Measurements from ENCODE around the gene TRPM3. TPM values are rescaled to one million over a fixed set of nuclear protein-coding genes. Genes with fewer than 3 reads are reported as not detected.

The TRPM3 gene
- total and polyA plus RNA-seq, 9 of the 15 experiments (the other 6 are each of a cell fraction or from before 2014, with no cell fraction given), result 0.04 TPM; not detected in 8

- intact Hi-C loops (cut with micrococcal nuclease), result no loop called here
- Histone ChIP-seq H3K27ac (ENCODE audit: extremely low read depth, low read depth, low read length) (no peak overlapping the region), H3K36me3 (ENCODE audit: control insufficient read depth, insufficient read depth, low read length) (no peaks in the 10 kb centered on the region), H2AFZ (ENCODE audit: low read depth, low read length) (no peak overlapping the region), H4K20me1 (replicated peaks; ENCODE audit: control insufficient read depth, insufficient read depth, low read length) (no peaks in the 10 kb centered on the region), H3K27me3 (ENCODE audit: control insufficient read depth in 2 of 2, insufficient read depth in 2 of 2, low read length in 2 of 2) (no peaks in the 10 kb centered on the region), H3K9me3 (replicated peaks; ENCODE audit: control insufficient read depth, insufficient read depth, low read depth, low read length) (no peaks in the 10 kb centered on the region), H3K4me2 (ENCODE audit: insufficient read depth, low read length) (no peak overlapping the region), H3K79me2 (ENCODE audit: control insufficient read depth, insufficient read depth, low read length) (no peaks in the 10 kb centered on the region), H3K9ac (ENCODE audit: insufficient read depth in 1 of 2, low read depth in 2 of 2, low read length in 2 of 2) (no peak overlapping the region), H3K4me1 (replicated peaks in 1 of 2; ENCODE audit: control insufficient read depth in 2 of 2, insufficient read depth in 2 of 2, low read length in 2 of 2) (no peaks in the 10 kb centered on the region), H3K4me3 (no peak overlapping the region), H3K9me1 (ENCODE audit: control insufficient read depth, insufficient read depth, low read length) (no peaks in the 10 kb centered on the region)
- no peak for DNase-seq (ENCODE audit: extremely low read depth in 1 of 4, low spot score in 3 of 4)
- ATAC-seq, result no peak
- no TSS peak for BruUV-seq (replicated peaks)
- no peak for FAIRE-seq
- 0% methylated on average over 5 of the region's 6 CpGs for WGBS (ENCODE audit: insufficient coverage, low coverage, missing lambda C conversion rate)
- ChIA-PET POLR2A (no interaction called here), CTCF (ENCODE audit: low intra/inter-chr PET ratio) (no interaction called here)
- in situ Hi-C loops (cut with MboI), result no loop called here
- TF ChIP-seq FOXP1 (CRISPR knock-in tag; IDR thresholded peaks at IDR 0.05), result no peak
- no peak for TF ChIP-seq ZNF311 (CRISPR knock-in tag; IDR thresholded peaks at IDR 0.05)
Measured at GRCh38 chr9:70798018-70798417, 323.4 kb downstream of the TRPM3 start.

DNA sequence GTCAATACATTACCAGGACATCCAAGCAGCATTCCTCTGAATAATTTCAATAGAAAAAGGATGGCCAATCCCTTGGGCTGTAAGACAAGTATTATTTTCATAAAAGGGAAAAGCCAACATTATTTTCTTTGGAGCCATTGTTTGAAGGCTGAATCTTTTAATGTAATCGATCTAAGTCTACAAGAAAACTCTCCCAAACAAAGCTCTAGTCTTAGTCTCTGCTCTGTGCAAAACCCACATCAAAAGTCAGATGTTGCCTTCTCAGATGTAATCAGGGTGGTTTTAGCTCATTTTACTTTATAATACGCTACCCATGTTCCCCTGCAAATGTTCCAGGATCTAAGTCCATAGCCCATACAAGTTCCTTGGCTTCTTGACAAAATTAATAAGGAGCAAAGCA is 325.6 kb downstream of the TRPM3 start:
- CTCF ChIA-PET (ENCODE audit: low intra/inter-chr PET ratio), result no interaction called here
- no peak for ATAC-seq
- in situ Hi-C loops (cut with MboI), result no loop called here
- TF ChIP-seq VEZF1 (CRISPR knock-in tag; IDR thresholded peaks at IDR 0.05) (no peak), BCOR (IDR thresholded peaks at IDR 0.05) (no peak)
- TF ChIP-seq, protein P1, sequence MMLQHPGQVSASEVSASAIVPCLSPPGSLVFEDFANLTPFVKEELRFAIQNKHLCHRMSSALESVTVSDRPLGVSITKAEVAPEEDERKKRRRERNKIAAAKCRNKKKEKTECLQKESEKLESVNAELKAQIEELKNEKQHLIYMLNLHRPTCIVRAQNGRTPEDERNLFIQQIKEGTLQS (IDR thresholded peaks at IDR 0.05), result no peak
- TF ChIP-seq, protein P1 (CRISPR knock-in tag; conservative IDR thresholded peaks at IDR 0.05), result no peak
- TF ChIP-seq, protein P2, sequence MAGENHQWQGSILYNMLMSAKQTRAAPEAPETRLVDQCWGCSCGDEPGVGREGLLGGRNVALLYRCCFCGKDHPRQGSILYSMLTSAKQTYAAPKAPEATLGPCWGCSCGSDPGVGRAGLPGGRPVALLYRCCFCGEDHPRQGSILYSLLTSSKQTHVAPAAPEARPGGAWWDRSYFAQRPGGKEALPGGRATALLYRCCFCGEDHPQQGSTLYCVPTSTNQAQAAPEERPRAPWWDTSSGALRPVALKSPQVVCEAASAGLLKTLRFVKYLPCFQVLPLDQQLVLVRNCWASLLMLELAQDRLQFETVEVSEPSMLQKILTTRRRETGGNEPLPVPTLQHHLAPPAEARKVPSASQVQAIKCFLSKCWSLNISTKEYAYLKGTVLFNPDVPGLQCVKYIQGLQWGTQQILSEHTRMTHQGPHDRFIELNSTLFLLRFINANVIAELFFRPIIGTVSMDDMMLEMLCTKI (IDR thresholded peaks at IDR 0.05; ENCODE audit: partially characterized antibody), result no peak
- TF ChIP-seq, protein P3, sequence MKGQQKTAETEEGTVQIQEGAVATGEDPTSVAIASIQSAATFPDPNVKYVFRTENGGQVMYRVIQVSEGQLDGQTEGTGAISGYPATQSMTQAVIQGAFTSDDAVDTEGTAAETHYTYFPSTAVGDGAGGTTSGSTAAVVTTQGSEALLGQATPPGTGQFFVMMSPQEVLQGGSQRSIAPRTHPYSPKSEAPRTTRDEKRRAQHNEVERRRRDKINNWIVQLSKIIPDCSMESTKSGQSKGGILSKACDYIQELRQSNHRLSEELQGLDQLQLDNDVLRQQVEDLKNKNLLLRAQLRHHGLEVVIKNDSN (CRISPR knock-in tag; IDR thresholded peaks at IDR 0.05), result no peak
- TF ChIP-seq, protein P4, sequence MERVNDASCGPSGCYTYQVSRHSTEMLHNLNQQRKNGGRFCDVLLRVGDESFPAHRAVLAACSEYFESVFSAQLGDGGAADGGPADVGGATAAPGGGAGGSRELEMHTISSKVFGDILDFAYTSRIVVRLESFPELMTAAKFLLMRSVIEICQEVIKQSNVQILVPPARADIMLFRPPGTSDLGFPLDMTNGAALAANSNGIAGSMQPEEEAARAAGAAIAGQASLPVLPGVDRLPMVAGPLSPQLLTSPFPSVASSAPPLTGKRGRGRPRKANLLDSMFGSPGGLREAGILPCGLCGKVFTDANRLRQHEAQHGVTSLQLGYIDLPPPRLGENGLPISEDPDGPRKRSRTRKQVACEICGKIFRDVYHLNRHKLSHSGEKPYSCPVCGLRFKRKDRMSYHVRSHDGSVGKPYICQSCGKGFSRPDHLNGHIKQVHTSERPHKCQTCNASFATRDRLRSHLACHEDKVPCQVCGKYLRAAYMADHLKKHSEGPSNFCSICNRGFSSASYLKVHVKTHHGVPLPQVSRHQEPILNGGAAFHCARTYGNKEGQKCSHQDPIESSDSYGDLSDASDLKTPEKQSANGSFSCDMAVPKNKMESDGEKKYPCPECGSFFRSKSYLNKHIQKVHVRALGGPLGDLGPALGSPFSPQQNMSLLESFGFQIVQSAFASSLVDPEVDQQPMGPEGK (CRISPR knock-in tag; IDR thresholded peaks at IDR 0.05; ENCODE audit: borderline replicate concordance), result no peak

More for the DNA sequence above, 325.6 kb downstream of the TRPM3 start:
- Histone ChIP-seq H3K9me1 (ENCODE audit: control insufficient read depth, insufficient read depth, low read length) (no peaks in the 10 kb centered on the region), H3K9me3 (replicated peaks; ENCODE audit: control insufficient read depth, insufficient read depth, low read depth, low read length) (no peaks in the 10 kb centered on the region), H3K36me3 (ENCODE audit: control insufficient read depth, insufficient read depth, low read length) (no peaks in the 10 kb centered on the region), H3K9ac (ENCODE audit: insufficient read depth in 1 of 2, low read depth in 2 of 2, low read length in 2 of 2) (no peak overlapping the region), H3K79me2 (ENCODE audit: control insufficient read depth, insufficient read depth, low read length) (no peaks in the 10 kb centered on the region), H3K4me3 (no peak overlapping the region), H3K27me3 (ENCODE audit: control insufficient read depth in 2 of 2, insufficient read depth in 2 of 2, low read length in 2 of 2) (no peaks in the 10 kb centered on the region), H3K4me2 (ENCODE audit: insufficient read depth, low read length) (no peak overlapping the region), H4K20me1 (replicated peaks; ENCODE audit: control insufficient read depth, insufficient read depth, low read length) (no peaks in the 10 kb centered on the region), H3K4me1 (replicated peaks in 1 of 2; ENCODE audit: control insufficient read depth in 2 of 2, insufficient read depth in 2 of 2, low read length in 2 of 2) (no peaks in the 10 kb centered on the region), H3K27ac (ENCODE audit: extremely low read depth, low read depth, low read length) (no peak overlapping the region), H2AFZ (ENCODE audit: low read depth, low read length) (no peak overlapping the region)
- intact Hi-C loops (cut with micrococcal nuclease), result no loop called here
- no peak for FAIRE-seq
- DNase-seq (ENCODE audit: extremely low read depth in 1 of 4, low spot score in 3 of 4), result no peak
- BruUV-seq (replicated peaks), result no TSS peak
- POLR2A ChIA-PET, result no interaction called here
- WGBS (ENCODE audit: insufficient coverage, low coverage, missing lambda C conversion rate), result 6% methylated on average over 2 of the region's 2 CpGs

Measured in K562 (cell line).